Hepatocyte (in vitro differentiated cells): ENCODE results near the gene ART1.

Experiments used
- CTCF ChIP-seq: fragments of 200-600 bp; sonication (generic); IDR thresholded peaks from 2 replicates; pipeline ENCODE4 v1.5.1; 2016; ENCODE audit warnings: antibody characterized with exemption, mild to moderate bottlenecking; ENCODE audit not compliant: poor library complexity
- EZH2 ChIP-seq: fragments of 200-600 bp; sonication (generic); IDR thresholded peaks from 2 replicates; pipeline ENCODE4 v1.6.1; 2016; ENCODE audit warnings: antibody characterized with exemption, mild to moderate bottlenecking, borderline replicate concordance

- TF ChIP-seq CTCF (no peak), EZH2 (no peak)
Measured at GRCh38 chr11:3639841-3640240, 5.1 kb upstream of the ART1 start.
